ENCODE results near the gene CMBL. TPM values are rescaled to one million over a fixed set of nuclear protein-coding genes. Genes with fewer than 3 reads are reported as not detected.

CMBL gene
- total RNA-seq, 1 donor from 2014 or later: 31.2 TPM

- no peak for DNase-seq (ENCODE audit: low spot score)
- intact Hi-C loops (cut with DNase I): no loop called here
Measured at GRCh38 chr5:10335711-10336470, 28.2 kb upstream of the CMBL start.

GRCh38 chr5:10334831-10335230 is 27.1 kb upstream of the CMBL start:
- DNase-seq (ENCODE audit: low spot score): no peak
- intact Hi-C loops (cut with DNase I): loop anchor here (5.0 kb wide), 1 partner anchor 53 kb away; no protein-coding TSS in a partner anchor

DNA sequence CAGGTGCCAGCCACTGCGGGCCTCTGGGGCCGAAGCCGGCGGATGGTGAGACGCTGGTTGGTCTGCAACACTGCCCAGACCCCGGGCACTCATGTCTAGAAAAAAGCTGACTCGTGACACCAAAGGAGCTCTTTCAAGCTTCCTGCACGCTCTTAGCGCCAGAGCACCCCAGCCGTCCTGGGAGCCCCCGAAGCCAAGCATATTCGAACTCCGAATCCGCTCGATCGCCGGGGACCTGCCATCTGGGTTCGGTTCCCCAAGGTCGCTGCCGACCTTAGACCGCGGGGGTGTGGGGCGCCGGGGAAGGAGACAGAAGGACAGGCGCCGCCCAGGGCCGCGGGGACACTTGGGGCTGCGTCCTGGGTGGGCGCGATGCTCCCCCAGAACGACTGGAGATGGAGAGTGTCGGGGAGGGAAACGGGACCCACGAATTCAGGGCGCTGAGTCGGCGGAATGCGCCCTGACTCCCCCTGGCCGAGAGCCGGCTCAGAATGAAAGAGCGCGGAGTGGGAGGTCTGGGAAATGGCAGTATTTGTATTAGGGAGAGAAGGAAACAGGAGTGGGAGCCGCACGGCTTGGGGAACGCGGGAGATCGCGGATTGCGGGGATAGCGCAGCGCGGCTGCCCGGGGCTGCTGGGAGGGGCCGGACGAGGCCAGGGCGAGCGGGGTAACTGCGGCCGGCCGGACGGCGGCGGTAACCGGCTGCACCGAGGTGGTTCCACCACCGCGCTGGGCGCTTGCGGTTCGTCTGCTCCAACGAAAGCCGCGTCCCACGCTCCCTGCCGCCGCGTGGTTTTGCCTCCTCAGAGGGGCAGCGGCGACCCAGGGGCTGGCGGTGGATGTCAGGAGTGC is 25.7 kb upstream of the CMBL start:
- intact Hi-C loops (cut with DNase I): loop anchor here (5.0 kb wide), 1 partner anchor 51 kb away; no protein-coding TSS in a partner anchor
- DNase-seq (ENCODE audit: low spot score): peak; percentile 81

DNA sequence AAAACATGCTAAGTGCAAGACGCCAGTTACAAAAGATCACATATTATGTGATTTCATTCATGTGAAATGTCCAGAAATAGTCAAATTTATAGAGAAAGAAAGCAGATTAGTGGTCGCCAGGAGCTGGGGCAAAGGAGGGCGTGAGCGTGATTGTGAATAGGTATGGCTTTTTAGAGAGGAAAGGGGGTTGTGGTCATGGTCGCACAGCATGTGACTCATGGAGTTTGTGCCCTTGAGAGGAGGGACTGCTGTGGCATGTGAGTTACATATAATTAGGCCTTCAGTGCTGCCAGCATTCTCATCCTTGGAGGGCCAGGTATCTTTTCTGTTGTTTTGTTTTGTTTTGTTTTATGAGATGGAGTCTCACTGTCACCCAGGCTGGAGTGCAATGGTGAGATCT is 24.6 kb upstream of the CMBL start:
- intact Hi-C loops (cut with DNase I): loop anchor here (1.0 to 5.0 kb wide), 2 partner anchors 19 to 50 kb away; no protein-coding TSS in a partner anchor
- DNase-seq (ENCODE audit: low spot score): peak; percentile 74

GRCh38 chr5:10331341-10331796 is 23.7 kb upstream of the CMBL start:
- DNase-seq (ENCODE audit: low spot score): peak; percentile 83
- intact Hi-C loops (cut with DNase I): loop anchor here (5.0 kb wide), 1 partner anchor 49 kb away; no protein-coding TSS in a partner anchor

DNA sequence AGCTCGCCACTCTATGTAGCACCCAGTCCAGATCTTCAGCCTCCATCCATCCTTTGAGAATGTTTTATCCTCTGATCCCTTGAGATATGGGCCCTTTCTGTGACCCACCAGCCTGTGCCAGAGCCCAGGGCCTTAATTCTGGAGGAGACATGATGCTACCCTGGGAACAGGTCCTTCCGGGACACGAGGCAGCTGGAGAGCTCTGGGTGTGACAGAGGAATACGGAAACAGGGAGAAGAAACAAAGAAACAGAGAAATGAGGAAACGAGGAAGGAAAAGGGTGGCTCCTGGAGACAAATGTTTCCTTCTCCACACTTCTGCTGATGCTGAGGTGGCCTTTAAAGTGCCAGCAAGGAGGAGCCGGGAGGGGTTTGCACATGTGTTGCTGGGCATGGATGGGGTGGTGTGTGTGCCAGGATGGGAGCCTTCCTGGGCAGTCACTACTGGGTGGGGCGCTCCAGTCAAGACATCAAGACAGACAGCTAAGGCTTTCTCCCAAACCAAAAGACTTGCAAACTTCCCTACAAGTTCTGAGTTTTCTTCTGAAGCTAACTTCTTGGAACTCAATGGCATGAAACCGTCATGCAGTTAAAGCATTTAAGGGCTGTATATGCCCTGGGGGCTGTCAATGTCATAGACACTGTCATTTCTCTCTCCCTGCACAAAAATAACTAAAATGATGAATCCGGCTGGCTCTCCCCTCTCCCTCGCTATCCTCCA is 23.0 kb upstream of the CMBL start:
- DNase-seq (ENCODE audit: low spot score): peak; percentile 67
- intact Hi-C loops (cut with DNase I): loop anchor here (5.0 kb wide), 1 partner anchor 48 kb away; no protein-coding TSS in a partner anchor

- DNase-seq (ENCODE audit: low spot score): peak; percentile 71
- intact Hi-C loops (cut with DNase I): loop anchor here (5.0 kb wide), 1 partner anchor 48 kb away; no protein-coding TSS in a partner anchor
Measured at GRCh38 chr5:10329820-10330481, 22.2 kb upstream of the CMBL start.

DNA sequence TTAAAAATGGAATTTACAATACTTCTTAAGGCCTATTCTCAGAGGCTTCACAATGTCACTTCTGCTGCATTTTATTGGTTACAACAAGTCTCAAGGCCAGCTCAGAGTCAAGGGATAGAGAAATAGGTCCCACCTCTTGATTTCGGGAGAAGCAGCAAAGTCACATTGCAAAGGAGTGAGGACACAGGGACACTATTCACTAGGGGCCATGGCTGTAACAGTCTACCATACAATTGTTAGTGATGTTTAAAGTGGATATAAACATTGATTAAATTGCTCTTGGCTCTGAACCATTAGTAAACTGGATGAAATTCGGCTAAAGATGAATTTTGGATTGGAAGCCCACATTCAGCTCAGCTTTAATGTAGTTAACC is 21.7 kb upstream of the CMBL start:
- DNase-seq (ENCODE audit: low spot score): no peak
- intact Hi-C loops (cut with DNase I): no loop called here

DNA sequence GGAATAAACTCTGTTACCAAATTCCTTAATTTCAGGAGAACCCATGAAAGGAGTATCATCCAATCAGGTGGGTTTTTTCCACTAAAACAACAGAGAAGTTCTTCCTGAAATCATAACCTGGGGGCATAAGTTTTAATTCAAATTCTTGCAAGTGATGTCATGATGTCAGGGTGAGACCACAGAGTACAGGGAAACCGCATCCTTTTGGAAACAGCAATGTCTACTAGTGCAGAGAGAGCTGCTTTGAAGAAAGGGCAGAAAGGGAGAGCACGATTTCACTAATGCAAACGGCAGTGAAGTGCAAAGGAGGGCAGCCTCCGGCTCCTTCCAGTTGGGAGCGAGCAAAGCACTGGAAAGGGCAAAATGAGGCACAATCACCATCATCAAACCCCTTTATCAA is 20.6 kb upstream of the CMBL start:
- intact Hi-C loops (cut with DNase I): no loop called here
- DNase-seq (ENCODE audit: low spot score): peak; percentile 15

DNA sequence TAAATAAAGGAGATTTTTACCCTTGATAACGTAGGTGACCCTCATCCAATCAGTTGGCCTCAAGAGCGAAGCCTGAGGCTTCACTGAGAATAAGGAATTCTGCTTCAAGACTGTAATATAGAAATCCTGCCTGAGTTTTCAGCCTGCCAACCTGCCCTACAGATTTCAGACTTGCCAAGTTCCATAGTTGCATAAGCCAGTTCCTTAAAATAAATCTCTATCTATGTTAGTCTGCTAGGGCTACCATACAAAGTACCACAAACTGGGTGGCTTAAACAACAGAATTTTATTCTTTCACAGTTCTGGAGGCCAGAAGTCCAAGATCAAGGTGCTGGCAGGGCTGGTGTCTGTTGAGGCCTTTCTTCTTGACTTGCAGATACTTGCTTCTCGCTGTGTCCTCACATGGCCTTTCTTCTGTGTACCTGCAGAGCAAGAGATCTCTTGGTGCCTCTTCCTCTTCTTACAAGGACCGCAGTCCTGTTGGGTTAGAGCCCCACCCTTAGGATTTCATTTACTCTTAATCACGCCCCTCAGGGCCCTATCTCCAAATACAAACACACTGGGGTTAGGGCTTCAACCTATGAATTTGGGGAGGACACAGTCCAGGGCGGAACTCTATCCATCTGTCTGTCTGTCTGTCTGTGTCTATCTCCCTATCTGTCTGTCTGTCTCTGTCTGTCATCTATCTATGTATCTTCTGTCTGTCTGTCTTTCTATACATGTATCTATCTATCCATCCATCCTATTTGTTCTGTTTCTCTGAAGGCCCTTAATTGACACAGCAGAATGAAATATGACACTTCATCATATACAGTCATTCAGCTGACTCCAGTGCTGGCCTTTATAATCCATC is 17.0 kb upstream of the CMBL start:
- no peak for DNase-seq (ENCODE audit: low spot score)
- intact Hi-C loops (cut with DNase I): no loop called here

DNA sequence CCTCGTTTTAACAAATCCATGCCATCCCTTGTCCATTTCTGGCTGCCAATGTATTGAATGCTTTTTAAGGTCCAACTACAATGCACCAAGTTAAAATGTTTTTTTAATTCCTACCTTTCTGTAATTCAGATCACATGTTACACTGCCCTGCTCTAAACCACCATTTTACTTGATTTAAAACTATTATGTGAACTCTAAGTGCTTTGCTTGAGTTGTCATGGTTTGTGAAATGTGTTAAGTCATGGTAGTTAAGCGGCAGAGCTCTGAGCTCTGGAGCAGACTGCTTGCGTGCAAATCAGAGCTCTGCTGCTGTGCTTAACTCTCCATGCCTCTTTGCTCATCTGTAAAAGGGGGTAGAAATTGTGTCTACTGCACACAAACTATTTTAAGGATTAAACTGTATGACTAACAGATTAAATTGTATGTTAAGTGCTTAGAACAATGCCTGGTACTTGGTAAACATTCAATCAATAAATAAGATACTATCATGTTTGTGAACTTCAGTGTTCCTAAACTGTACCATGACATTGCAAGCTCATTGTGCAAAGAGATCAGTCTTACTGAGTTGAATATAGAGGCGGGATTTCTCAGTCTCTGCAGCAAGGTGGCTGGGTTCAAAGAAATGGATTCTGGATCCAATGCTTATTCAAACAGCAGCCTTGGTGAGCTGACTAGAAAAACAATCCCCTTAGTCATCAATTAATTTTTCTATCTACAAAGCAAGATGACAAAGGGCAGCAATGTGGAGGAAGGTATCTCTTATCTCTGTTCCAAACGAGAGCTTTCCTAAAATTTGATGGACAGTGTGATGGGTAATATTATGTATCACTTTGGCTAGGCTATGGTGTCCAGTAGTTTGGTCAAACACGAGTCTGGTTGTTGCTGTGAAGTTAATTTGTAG is 16.1 kb upstream of the CMBL start:
- intact Hi-C loops (cut with DNase I): no loop called here
- DNase-seq (ENCODE audit: low spot score): no peak

GRCh38 chr5:10321882-10322281 is 14.2 kb upstream of the CMBL start:
- intact Hi-C loops (cut with DNase I): no loop called here
- no peak for DNase-seq (ENCODE audit: low spot score)

- intact Hi-C loops (cut with DNase I): no loop called here
- no peak for DNase-seq (ENCODE audit: low spot score)
Measured at GRCh38 chr5:10320793-10321192, 13.1 kb upstream of the CMBL start.

GRCh38 chr5:10319202-10319851 is 11.6 kb upstream of the CMBL start:
- intact Hi-C loops (cut with DNase I): no loop called here
- DNase-seq (ENCODE audit: low spot score): peak; percentile 27

DNA sequence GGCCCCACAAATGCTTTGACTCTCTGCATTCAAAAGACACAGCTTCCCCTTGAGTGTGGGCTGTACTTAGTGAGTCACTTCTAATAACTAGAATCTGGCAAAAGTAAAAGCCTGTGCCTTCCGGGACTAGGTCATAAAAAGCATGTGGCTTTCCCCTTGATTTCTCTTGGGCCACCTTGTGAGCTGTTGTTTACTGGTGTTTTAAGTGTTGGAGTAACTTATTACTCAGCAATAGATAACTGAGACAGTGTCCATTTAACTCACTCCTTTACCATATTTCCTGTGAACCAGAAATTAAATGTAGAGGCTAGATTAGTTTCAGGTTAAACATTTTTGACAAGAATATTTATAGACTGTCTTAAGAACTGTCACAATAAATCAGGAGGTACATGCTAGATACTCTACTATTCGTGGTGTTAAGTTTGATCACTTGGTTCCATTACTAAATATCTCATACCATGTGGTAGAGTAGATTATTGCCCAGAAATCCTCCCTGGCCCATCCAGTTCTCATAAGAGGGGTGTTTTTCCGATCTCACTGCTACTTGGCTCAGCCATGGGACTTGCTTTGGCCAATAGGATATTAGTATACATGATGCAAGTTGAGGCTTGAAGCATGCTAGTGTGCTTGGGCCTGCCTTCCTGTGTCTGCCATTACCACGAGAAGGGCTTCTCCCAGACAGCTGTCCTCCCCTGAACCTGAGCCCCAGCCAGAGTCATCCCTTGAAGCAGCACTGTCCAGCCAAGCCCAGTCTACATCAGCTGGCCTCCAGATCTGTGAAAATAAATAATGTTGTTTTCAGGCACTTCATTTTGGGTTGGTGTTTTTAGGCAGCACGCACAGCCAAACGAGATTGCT is 10.4 kb upstream of the CMBL start:
- intact Hi-C loops (cut with DNase I): no loop called here
- peak; percentile 9 for DNase-seq (ENCODE audit: low spot score)

All from cardiac septum (tissue), 1 donor.